SK-N-SH (cell line): ENCODE data around the gene PAMR1. TPM values are rescaled to one million over a fixed set of nuclear protein-coding genes. Genes with fewer than 3 reads are reported as not detected.

ENCODE experiments used
- CTCF ChIA-PET: fragments of 300-600, 350-600 bp; formaldehyde crosslinking; extraction: SDS; loops from one replicate; lab custom pipeline; 2021; lab: Yijun Ruan, JAX
- POLR2A ChIA-PET: fragments of 350-600 bp; sonication (Branson Sonifier 250); formaldehyde crosslinking; extraction: SDS; loops from one replicate; lab custom pipeline; 2020; ENCODE audit warnings: antibody characterized with exemption, inconsistent platforms; lab: Yijun Ruan, JAX
- DNase-seq: peaks from one replicate; pipeline ENCODE4 v3.0.0; 2012
- H2AFZ ChIP-seq: fragments of 200-600 bp; sonication (generic); 2 replicates; pipeline ENCODE4 v1.8.1; 2016; ENCODE audit warnings: antibody characterized with exemption, mild to moderate bottlenecking, low read depth
- H3F3A ChIP-seq: fragments of 200-600 bp; sonication (generic); replicated peaks from 2 replicates; pipeline ENCODE3; 2016; ENCODE audit warnings: antibody characterized with exemption, mild to moderate bottlenecking; ENCODE audit not compliant: insufficient read depth
- H3K27ac ChIP-seq, 2 experiments: fragments of 200-500 bp in 1 of 2; fragments of 200-600 bp in 1 of 2; sonication (Bioruptor generic) in 1 of 2; sonication (generic), shearing (Covaris generic) in 1 of 2; 2 replicates each; pipeline versions ENCODE4 v1.5.1 to v1.6.1; 2014 to 2016; ENCODE audit warnings: low read depth in 2 of 2, inconsistent platforms in 1 of 2, low read length in 1 of 2, mild to moderate bottlenecking in 1 of 2, mixed read lengths in 1 of 2
- H3K27me3 ChIP-seq: fragments of 200-600 bp; sonication (generic), shearing (Covaris generic); 2 replicates; pipeline ENCODE4 v1.6.1; 2016; ENCODE audit warnings: mixed run types; ENCODE audit not compliant: insufficient read depth
- H3K36me3 ChIP-seq, 2 experiments: fragments of 200-500 bp in 1 of 2; fragments of 200-600 bp in 1 of 2; sonication (Bioruptor generic) in 1 of 2; sonication (generic) in 1 of 2; replicated peaks in 1 of 2; 2 replicates each; pipeline versions ENCODE3 to v1.5.1; 2014 to 2016; ENCODE audit warnings: low read length in 1 of 2, mild to moderate bottlenecking in 1 of 2; ENCODE audit not compliant: insufficient read depth in 2 of 2, control insufficient read depth in 1 of 2
- H3K4me1 ChIP-seq, 2 experiments: fragments of 200-500 bp in 1 of 2; fragments of 200-600 bp in 1 of 2; sonication (Bioruptor generic) in 1 of 2; sonication (generic), shearing (Covaris generic) in 1 of 2; 2 replicates each; pipeline versions ENCODE4 v1.5.1 to v1.6.1; 2014 to 2016; ENCODE audit warnings: low read depth in 1 of 2, low read length in 1 of 2, mixed run types in 1 of 2; ENCODE audit not compliant: insufficient read depth in 2 of 2, control insufficient read depth in 1 of 2
- H3K4me2 ChIP-seq: fragments of 200-600 bp; sonication (generic), shearing (Covaris generic); 2 replicates; pipeline ENCODE4 v1.6.1; 2017; ENCODE audit warnings: mixed run types
- H3K4me3 ChIP-seq, 2 experiments: fragments of 200-500 bp in 1 of 2; fragments of 200-600 bp in 1 of 2; sonication (Bioruptor generic) in 1 of 2; sonication (generic), shearing (Covaris generic) in 1 of 2; 2 replicates each; pipeline versions ENCODE4 v1.5.1 to v1.8.1; 2014 to 2016; ENCODE audit warnings: low read depth in 2 of 2, inconsistent platforms in 1 of 2, low read length in 1 of 2, mild to moderate bottlenecking in 1 of 2, mixed read lengths in 1 of 2, moderate library complexity in 1 of 2
- H3K79me2 ChIP-seq: fragments of 200-600 bp; sonication (generic); 2 replicates; pipeline ENCODE4 v1.8.1; 2017; ENCODE audit warnings: mild to moderate bottlenecking; ENCODE audit not compliant: insufficient read depth
- H3K9ac ChIP-seq: fragments of 200-600 bp; sonication (generic); 2 replicates; pipeline ENCODE4 v1.6.1; 2017; ENCODE audit warnings: mixed run types
- H3K9me2 ChIP-seq: fragments of 200-600 bp; sonication (generic); 2 replicates; pipeline ENCODE4 v1.6.1; 2017; ENCODE audit warnings: mixed run types
- H3K9me3 ChIP-seq: fragments of 200-600 bp; sonication (generic); 2 replicates; pipeline ENCODE4 v1.6.1; 2017; ENCODE audit warnings: mixed run types, mild to moderate bottlenecking, moderate library complexity
- H4K20me1 ChIP-seq: fragments of 200-600 bp; sonication (generic); 2 replicates; pipeline ENCODE4 v1.6.1; 2017; ENCODE audit warnings: mild to moderate bottlenecking, mixed run types; ENCODE audit not compliant: insufficient read depth
- CHD2 ChIP-seq: fragments of 150-350 bp; IDR thresholded peaks from 2 replicates; pipeline ENCODE4 v1.6.1; 2018; ENCODE audit warnings: low read length; ENCODE audit not compliant: partially characterized antibody
- FOSL2 ChIP-seq: IDR thresholded peaks from 2 replicates; pipeline ENCODE4 v1.4.0; 2012; ENCODE audit warnings: low read depth, mild to moderate bottlenecking, moderate library complexity, borderline replicate concordance
- FOXJ3 ChIP-seq: sonication (generic); formaldehyde crosslinking; IDR thresholded peaks from 2 replicates; pipeline ENCODE4 v1.5.1; 2020; ENCODE audit warnings: mild to moderate bottlenecking, missing genetic modification reagents
- GABPA ChIP-seq: IDR thresholded peaks from 2 replicates; pipeline ENCODE4 v1.4.0; 2012; ENCODE audit warnings: low read depth, mild to moderate bottlenecking
- IRF3 ChIP-seq: fragments of 150-350 bp; IDR thresholded peaks from 2 replicates; pipeline ENCODE4 v1.6.1; 2016; ENCODE audit warnings: mild to moderate bottlenecking, low read depth, low read length
- NFIC ChIP-seq: IDR thresholded peaks from 2 replicates; pipeline ENCODE4 v1.4.0; 2012; ENCODE audit warnings: borderline replicate concordance
- NRF1 ChIP-seq: IDR thresholded peaks from 2 replicates; pipeline ENCODE4 v1.6.1; 2012; ENCODE audit warnings: low read depth, mild to moderate bottlenecking, low read length
- RCOR1 ChIP-seq: fragments of 150-350 bp; IDR thresholded peaks from 2 replicates; pipeline ENCODE4 v1.6.1; 2017; ENCODE audit warnings: antibody characterized with exemption, low read length
- REST ChIP-seq: IDR thresholded peaks from 2 replicates; pipeline ENCODE4 v1.6.1; 2012; ENCODE audit warnings: mild to moderate bottlenecking, low read depth, low read length, moderate library complexity
- RXRA ChIP-seq: IDR thresholded peaks from 2 replicates; pipeline ENCODE4 v1.4.0; 2012; ENCODE audit warnings: low read depth, mild to moderate bottlenecking, borderline replicate concordance
- SMC3 ChIP-seq: IDR thresholded peaks from 2 replicates; pipeline ENCODE4 v1.6.1; 2012; ENCODE audit warnings: low read depth, low read length, improper control_type of control experiment
- TAF1 ChIP-seq: IDR thresholded peaks from 2 replicates; pipeline ENCODE4 v1.6.1; 2012; ENCODE audit warnings: low read depth, mild to moderate bottlenecking, low read length, moderate library complexity, borderline replicate concordance
- TCF12 ChIP-seq: IDR thresholded peaks from 2 replicates; pipeline ENCODE4 v1.4.0; 2012
- USF2 ChIP-seq: fragments of 150-350 bp; IDR thresholded peaks from 2 replicates; pipeline ENCODE4 v1.6.1; 2017; ENCODE audit warnings: antibody characterized with exemption, low read length, low read depth, borderline replicate concordance
- WGBS: methylation state at CpG from one replicate; pipeline ENCODE4 v1.1.6; 2017; ENCODE audit warnings: low lambda C conversion rate; 5-methylcytosine and 5-hydroxymethylcytosine counted together
- polyA plus RNA-seq, 3 experiments: library from polyadenylated mRNA; depleted of rRNA; stranded (reverse); fragments of >200 nt; gene quantifications; 2 replicates each; pipeline ENCODE4 v1.2.3, GENCODE V29; 2012

Gene PAMR1
- polyA plus RNA-seq, 1 of the 3 experiments (the other 2 are of a cell fraction): 0.31 TPM

GRCh38 chr11:35536470-35536869 lies 11.1 kb upstream of the PAMR1 start:
- no peak overlapping the region for H2AFZ ChIP-seq
- CTCF ChIA-PET: no interaction called here
- H3K36me3 ChIP-seq: no peaks in the 10 kb centered on the region

More at GRCh38 chr11:35536470-35536869, 11.1 kb upstream of the PAMR1 start:
- H3K9ac ChIP-seq: no peak overlapping the region
- H3K4me1 ChIP-seq: peaks cover 7 to 20% of the 10 kb centered on the region in 2 experiments
- no peaks in the 10 kb centered on the region for H4K20me1 ChIP-seq
- H3K9me2 ChIP-seq: no peaks in the 10 kb centered on the region
- POLR2A ChIA-PET: no interaction called here
- H3K27me3 ChIP-seq: no peaks in the 10 kb centered on the region
- no peak for TF ChIP-seq TCF12
- TF ChIP-seq CHD2: no peak
- TF ChIP-seq FOXJ3 (CRISPR knock-in tag): no peak
- TF ChIP-seq RCOR1: no peak
- no peak for TF ChIP-seq USF2
- no peak for TF ChIP-seq NRF1
- TF ChIP-seq GABPA: no peak
- no peak for TF ChIP-seq NFIC
- no peak for TF ChIP-seq IRF3
- TF ChIP-seq FOSL2: no peak
- no peak for TF ChIP-seq TAF1
- no peak for TF ChIP-seq SMC3
- no peak for TF ChIP-seq REST
- TF ChIP-seq RXRA: no peak
- H3K79me2 ChIP-seq: no peaks in the 10 kb centered on the region
- peaks cover 5% of the 10 kb centered on the region for H3F3A ChIP-seq
- no peaks in the 10 kb centered on the region for H3K9me3 ChIP-seq
- no peak overlapping the region for H3K27ac ChIP-seq
- no peak overlapping the region for H3K4me2 ChIP-seq
- WGBS: 87% methylated on average over 4 of the region's 7 CpGs
- DNase-seq: no peak
- no peak overlapping the region for H3K4me3 ChIP-seq
